ENCODE results near the gene ARFGAP1.

The ARFGAP1 gene

DNA sequence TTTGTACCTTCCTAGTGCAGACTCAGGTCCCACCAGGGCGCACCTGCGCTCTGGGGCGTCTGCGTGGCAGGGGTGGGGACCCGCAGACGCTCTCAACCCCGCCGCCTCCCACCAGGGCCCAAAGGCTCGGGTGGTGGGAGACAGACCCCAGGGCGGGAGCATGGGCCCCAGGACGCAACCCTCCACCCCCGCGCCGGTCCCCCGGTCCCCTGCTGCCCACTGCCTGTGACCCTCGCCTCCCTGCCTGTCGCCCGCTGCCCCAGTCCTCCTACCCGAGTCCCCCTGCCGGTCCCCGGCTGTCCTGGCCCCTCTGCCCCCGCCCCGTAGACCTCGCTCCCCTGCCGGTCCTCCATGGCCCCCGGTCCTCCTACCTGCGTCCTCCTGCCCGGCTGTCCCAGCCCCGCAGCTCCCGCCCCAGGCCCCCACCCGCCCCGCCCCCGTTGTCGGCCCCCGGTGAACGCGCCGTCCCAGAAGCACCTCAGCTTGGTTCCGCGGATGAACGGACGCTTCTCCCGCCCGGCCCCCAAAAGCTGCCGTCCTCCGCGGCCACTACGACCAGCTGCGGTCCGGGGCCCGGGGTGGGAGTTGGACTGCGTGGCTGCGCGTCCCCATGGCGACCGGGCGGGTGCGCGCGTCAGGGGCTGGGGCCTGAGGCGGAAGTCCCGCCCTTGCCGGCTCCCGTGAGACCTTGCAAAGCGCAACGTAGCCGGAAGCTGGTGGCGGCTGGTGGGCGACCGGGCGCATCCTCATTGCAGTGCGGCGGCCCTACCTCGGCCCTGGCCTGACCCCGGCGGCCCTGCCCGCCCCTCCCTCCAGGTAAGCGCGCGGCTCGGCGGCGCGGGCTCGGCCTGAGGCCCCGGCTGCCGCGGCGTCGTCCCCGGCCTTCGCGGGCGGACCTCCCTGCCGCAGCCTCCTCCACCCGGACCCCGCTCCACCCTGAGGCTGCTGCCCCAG lies at the start of gene ARFGAP1:
Gene ARFGAP1 (plus strand): TSS at position 709 of the 954 bp plus-strand sequence. CDS start 2,768 bp downstream, outside the sequence.
- DNase-seq, result peak; percentile 94

DNA sequence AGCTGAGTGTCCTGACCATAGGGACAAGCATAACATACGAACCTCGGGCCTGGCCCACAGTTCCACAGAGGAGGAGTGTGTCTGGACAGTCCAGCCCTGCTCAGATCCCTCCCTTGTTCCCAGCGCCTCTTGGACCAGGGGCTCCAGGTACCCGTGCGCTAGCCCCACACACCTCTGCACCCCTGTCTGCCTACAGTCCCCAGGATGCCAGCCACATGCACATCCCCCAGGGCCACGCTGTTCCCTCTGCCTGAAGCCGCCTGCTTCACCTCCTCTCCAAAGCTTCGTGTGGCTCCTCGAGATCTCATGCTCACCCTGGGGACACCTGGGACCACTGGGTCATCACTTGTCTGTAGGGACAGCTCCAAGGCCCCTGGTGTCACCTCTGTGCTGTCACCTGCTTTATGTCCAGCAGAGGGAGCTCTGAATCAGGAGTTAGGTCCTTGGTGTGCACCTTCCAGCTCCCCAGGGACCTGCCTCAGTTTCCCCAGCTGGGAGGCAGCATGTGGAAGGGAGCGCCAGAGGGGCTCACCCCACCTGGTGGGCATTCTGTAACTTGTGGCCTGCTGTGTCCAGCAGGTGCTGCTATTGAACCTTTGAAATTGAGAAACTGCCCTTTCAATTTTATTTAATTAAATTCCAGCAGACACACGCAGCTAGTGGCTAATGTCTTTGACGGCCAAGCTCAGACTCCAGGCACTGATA lies 49.3 kb upstream of the ARFGAP1 start:
- DNase-seq, result peak; percentile 66

DNA sequence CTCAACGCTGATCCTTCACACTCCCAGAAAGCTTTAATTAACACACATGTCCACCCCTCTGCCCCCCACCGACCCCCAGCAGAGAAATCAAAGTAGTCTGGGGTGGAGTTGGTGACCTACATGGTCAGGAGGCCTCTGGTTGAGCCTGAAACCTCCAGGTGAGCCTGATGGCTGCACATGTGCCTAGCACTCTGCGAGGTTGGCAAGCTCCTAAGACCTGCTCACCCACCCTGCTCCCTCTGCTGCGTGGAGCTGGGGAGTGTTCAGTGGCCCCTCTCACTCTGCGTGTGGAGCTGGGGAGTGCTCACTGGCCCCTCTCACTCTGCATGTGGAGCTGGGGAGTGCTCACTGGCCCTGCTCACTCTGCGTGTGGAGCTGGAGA lies 48.8 kb upstream of the ARFGAP1 start:
- DNase-seq, result no peak

DNA sequence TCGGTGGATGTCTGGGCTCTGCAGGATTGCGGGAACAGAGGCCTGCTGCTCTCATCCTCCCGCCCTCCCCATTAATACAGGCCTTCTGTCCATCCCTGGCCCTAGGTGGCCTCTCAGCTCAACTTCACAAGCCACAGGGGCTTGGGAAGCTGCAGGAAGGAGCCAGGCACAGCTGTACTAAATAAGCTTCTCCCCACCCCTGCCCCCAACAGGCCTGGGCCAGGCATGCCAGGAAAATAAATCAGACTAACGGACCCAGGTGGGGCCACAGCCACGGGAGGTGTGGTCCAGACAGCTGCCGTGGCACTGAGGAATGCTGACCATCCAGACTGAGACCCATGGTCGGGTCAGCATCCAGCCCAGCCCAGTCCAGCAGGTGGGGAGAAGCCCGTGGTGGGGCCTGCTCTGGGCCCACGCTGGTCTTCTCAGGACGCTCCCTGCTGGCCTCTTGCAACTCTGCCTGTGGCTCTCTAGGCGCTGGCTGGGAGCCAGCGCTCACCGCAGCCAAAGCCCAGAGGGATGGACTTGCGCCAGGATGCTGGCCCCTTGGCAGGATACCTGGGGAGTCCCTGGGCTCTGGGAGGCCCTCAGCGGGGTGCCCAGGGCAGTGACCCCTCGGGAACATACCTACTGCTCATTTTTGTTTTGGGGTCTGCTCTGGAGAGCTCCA lies 48.1 kb upstream of the ARFGAP1 start:
- peak; percentile 31 for DNase-seq

DNA sequence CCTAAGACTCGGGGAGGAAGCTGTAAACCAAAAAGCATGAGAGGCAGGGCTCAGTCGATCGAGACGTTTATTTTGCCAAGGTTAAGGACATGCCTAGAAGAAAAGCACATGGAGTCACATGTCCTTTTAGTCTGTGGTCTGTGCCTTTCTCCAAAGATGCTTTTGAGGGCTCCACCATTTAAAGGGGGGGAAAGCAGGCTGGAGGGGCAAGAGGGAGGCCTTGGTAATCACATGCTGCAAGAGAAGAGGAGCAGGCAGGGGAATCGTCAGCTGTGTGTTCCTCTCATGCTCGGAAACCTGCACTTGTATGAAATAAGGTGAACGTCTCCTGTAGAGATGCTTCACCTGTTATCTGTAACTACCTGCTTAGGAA lies 47.5 kb upstream of the ARFGAP1 start:
- no peak for DNase-seq

DNA sequence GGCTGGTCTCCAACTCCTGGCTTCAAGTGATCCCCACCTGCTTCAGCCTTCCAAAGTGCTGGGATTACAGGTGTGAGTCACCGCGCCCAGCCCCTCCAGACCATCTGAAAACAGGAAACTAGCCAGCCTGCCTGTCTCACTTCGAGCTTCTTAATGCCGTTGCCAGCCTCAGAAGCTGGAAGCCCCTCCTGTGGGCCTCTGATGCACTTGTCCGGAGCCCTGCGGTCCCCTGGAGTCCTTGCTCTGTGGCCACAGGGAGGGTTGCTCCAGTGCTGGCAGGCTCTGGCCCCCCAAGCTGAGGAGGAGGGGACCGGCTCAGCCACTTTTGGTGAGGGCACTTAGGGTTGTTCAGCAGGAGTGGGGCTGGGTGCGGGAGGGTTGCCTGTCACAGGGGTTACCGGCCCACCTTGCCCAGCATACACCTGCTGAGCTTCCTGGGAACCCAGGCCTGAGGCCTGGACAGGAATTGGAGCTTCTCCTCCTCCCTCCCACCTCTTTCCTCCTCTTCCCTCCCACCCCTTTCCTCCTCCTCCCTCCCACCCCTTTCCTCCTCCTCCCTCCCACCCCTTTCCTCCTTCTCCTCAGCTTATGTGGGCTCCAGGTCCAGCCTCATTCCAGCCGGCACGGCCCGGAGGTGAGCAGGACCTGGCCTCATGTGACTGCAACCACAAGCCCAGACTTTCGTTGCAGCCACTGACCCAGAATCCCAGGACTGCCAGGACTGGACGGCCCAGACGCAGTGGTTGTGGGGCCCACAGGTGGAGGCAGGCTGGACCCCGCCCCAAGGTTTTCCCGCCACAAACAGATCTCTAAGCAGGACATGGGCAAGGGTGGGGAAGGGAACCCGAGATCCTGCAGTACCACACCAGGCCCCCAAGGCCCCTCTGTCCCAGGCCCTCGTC lies 46.3 kb upstream of the ARFGAP1 start:
- no peak for DNase-seq

DNA sequence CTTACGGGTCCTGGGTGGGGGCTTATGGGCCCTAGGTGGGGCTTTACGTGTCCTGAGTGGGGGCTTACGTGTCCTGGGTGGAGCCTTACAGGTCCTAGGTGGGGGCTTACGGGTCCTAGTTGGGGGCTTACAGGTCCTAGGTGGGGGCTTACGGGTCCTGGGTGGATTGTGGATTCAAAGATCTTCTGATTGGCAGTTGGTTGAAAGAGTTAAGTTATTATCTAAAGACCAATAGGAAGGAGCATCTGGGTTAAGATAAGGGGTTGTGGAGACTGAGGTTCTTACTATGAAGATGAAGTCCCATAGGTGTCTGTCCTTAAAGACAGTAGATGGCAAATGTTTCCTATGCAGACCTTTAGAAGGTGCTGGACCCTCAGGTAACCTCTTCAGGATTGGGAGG lies 45.4 kb upstream of the ARFGAP1 start:
- no peak for DNase-seq

DNA sequence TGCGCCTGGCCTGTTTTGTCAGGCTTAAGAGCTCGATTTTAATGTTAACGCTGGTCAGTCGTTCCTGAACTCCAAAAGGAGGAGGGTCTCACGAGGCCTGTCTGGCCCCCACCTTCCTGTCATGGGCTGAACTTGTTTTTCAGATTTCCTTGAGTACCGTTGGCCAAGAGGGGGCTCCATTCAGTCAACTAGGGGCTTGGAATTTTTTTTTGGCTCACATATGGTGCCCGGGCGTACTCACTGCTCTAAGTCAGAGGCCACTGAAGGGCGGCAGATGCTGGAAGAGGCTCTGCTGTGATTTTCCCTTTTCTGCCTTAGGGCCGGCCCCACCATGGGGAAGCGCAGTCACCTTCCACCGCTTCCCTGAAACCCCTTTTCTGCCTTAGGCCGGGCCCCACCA lies 43.8 kb upstream of the ARFGAP1 start:
- no peak for DNase-seq

DNA sequence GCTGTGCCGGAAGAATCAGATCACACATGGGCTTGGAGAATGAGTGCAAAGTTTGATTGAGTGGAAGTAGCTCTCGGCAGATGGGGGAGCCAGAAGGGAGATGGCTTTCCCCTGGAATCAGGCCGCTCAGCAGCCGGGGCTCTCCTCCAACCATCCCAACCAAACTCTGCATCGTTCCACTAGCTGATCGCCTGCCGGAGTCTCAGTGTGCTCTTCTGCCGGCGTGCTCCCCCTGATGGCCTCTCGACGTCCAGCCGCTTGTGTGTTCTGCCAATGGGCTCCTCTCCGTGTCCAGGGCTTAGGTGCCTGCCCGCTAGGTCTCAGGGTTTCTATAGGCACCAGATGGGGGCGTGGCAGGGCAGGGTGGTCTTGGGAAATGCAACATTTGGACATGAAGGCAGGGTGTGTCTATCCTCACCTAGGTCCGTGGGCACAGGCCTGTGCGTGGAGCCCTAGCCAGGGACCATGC lies 41.8 kb upstream of the ARFGAP1 start:
- peak; percentile 64 for DNase-seq

DNA sequence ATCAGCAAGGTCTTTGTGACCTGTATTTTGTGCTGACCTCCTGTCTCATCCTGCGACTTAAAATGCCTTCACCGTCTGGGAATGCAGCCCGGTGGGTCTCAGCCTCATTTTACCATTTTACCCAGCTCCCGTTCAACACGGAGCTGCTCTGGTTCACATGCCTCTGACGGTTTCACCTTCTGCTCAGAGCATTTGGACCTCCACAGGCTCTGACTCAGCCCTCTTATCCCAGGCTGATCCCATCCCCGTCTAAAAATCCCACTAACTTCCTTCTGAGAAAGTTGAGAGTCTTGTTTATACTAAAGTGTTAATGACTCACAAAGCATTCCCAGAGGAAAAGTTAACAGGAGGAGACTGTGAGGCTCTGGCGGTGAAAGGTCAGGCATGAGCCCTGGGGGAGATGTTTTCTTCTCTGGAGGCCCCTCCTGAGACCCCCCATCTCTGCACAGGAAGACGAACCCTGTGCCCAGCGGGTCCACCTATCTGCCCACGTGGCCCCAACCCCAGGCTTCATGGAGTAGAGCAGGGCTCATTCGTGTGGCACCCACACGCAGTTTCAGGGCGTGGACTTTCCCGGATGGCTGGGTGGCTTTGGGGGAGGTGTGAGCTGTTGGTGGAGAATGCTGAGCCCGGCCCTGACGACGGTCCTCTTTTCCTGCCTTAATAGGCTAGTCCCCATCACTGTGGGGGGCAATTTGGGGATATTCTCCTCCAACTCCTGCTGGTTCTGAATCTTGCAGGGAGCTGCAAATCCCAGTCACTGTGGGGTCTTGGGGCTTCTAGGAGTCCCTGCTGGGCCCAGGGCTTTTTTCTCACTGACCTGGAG lies 40.2 kb upstream of the ARFGAP1 start:
- no peak for DNase-seq

DNA sequence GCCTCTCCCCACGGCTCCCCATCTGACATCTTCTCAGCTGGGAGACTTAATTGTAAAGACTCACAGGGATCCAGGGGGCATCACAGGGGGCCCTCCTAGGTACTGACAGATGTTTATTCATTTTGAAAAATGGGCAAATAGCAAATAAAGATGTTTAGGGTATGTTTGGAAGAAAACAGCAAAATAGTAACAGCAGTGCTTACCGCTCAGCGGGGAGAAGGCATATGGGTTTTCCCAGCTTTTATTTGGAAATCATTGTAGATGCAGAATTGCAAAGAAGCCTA lies 39.6 kb upstream of the ARFGAP1 start:
- DNase-seq, result no peak

DNA sequence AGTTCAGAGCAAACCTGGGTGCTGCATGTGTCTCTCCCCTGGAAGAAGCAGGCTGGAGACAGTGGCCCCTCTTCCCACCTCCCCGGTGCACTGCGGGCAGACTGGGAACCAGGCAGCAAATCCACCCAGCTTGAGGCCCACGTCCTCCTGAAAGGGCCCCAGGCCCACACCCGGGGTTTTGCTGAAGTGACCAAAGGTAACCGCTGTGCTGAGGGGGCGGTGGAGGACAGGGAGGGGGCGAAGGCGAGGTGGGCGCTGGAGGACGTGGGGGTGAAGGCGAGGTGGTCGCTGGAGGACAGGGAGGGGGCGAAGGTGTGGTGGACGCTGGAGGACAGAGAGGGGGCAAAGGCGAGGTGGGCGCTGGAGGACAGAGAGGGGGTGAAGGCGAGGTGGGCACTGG lies 38.7 kb upstream of the ARFGAP1 start:
- DNase-seq, result no peak

DNA sequence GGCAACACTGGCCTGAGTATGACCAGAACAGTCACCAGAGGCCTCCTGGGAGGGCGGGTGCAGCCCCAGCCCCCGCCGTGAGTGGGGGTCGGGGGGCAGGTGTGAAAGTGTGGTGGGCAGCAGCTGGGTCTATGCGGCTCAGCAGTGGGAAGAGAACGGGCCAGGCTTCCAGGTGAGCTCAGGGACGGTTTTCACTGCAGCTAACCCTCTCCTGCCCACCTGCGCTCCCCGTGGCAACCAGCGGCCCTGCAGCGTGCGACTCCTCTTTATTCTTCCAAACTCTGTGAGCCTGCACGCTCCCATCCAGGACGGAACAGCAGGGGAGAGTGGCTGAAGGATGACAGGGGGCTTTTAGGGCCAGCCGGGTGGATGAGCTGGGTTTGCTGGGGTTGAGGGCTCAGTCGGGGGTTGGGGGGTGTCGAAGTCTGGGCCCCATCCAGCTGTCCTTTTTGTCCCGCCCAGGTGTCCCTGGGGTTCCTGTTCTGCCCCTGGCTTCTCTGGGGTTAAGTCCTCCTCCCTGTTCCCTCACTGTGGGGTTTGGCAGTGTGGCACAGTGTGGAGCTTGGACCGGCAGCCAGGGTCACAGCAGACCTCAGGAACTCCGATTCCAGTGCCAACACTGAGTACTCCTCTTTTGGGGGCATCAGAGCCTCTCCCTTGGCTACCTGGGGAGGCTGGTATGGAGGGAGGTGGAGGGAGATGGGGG lies 37.8 kb upstream of the ARFGAP1 start:
- DNase-seq, result peak; percentile 51

DNA sequence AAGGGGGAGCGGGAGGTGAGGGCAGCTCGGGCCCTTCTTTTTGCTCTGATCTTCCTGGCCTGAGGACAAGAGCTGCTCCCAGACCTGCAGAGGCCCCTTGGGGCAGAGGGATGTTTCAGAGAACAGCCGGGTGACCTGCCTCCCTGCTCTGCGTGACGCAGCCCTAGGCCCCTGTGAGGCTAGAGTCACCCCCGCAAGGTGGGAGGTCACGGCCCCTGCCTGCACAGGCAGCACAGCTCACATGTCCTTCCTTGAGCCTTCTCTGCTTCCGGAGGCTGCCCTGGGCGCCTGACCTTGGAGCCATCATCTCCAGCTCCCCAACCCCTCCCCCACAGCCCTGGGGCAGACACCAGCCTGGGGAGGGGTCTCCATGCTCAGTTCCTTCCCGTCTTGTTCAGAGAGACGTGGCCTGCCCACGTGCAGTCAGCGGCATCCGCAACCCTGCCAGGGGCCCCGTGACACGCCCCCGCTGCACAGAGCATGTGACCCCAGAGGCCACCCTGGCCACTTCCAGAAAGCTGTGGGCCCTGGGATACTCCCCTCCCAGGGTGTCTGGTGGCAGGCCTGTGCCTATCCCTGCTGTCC lies 37.1 kb upstream of the ARFGAP1 start, which contains the start of gene BIRC7:
Gene BIRC7 (plus strand): TSS at position 507 of the 585 bp plus-strand sequence. CDS start 192 bp downstream, outside the sequence.
- no peak for DNase-seq

DNA sequence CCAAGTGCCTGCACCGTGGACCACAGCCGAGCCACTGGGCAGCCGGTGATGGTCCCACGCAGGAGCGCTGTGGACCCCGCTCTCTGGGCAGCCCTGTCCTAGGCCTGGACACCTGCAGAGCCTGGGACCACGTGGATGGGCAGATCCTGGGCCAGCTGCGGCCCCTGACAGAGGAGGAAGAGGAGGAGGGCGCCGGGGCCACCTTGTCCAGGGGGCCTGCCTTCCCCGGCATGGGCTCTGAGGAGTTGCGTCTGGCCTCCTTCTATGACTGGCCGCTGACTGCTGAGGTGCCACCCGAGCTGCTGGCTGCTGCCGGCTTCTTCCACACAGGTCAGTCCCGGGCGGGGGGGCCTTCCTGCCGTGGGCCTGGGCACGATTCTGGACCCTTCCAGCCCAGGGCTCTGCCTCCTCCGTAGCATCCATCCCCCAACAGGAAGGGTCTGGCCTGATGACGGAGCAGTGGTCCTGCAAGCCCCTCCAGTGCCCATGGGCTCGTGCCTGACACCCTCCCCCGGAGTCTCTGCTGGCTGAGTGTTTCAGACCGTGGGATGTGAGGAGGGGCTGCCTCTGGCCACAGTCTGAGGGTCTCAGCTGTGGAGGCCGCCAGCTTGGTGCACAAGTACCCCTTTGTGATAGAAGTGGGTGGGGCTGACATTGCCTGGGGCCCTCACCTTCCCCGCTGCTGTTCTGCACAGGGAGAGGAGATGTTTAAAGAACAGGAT lies 36.3 kb upstream of the ARFGAP1 start:
- DNase-seq, result no peak

DNA sequence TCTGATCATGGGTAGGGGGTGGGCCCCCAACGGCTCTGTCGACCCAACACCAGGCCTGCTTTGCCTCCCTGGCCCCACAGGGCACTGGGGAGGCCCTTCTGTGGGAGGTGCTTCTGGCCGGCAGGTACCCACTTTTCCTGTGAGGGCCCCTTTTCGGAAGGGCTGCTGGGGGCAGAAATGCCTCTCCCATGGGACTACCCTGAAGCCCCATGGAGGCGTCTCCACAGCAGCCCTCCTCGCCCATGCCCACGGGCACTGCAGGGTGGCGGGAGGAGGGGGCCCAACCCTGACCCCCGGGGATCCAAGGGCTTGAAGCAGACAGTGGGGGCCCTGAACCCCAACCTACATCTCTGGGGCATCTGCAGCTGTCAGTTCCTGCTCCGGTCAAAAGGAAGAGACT lies 34.6 kb upstream of the ARFGAP1 start:
- no peak for DNase-seq

DNA sequence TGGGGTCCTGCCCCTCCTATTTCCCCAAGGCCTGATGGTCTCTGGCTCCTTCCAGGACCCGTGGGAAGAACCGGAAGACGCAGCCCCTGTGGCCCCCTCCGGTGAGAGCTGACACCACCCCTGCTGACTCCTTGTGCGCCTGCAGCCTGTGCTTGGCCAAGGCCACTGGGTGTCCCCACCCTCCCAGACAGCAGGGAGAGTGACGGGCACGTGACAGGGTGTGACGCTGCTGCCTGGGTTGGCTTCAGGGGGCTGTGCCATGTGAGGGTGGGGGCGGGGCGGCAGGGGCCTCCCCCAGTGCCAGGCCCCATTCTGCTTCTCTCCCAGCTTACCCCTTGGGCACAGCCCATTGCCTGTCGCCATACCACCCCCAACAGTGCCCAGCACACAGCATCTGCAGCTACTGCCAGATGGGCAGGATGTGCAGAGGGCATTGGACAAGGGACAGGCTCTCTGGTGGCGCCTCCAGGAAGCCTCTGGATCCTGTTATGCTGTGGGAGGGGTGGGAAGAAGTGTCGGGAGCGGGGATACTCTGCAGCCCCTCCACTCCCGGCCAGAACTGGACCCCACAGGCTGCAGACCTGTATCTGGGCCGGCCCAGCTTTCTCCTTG lies 34.0 kb upstream of the ARFGAP1 start:
- peak; percentile 40 for DNase-seq

DNA sequence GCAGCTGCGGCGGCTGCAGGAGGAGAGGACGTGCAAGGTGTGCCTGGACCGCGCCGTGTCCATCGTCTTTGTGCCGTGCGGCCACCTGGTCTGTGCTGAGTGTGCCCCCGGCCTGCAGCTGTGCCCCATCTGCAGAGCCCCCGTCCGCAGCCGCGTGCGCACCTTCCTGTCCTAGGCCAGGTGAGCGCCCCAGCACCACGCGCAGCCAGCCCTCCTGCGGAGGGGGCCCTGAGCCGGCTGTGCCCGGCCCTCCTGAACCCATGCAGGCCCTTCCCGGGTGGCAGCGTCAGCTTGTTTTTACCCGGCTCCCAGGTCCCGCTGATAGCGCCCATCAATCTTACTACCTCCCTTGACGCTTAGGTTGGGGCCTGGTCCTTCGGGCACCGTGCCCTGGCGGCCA lies 33.2 kb upstream of the ARFGAP1 start:
- no peak for DNase-seq

DNA sequence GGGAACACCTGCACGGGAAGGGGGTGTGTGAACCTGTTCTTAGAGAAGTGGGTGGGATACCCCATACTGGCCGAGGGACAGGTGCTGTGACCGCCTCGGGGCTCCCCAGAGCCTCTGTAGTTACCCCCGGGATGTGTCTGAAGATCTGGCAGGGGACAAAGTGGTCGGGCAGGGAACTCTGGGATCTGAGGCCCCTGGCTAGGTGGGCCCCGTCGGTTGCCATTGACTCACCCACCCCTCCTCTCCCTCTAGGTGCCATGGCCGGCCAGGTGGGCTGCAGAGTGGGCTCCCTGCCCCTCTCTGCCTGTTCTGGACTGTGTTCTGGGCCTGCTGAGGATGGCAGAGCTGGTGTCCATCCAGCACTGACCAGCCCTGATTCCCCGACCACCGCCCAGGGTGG lies 32.6 kb upstream of the ARFGAP1 start:
- no peak for DNase-seq

Data from hematopoietic multipotent progenitor cell treated with erythropoietin and hydrocortisone succinate and interleukin-3 and kit ligand, for 6 days (in vitro differentiated cells).